PFSK-1 (cell line): Measurements from ENCODE around the gene EFCAB8.

Source experiments
- FOXP2 ChIP-seq: optimal IDR thresholded peaks from 2 replicates; pipeline ENCODE3; 2011; ENCODE audit warnings: borderline replicate concordance, control low read depth, inconsistent platforms; ENCODE audit not compliant: insufficient read depth; ENCODE audit errors: extremely low read length, extremely low read depth
- POLR2AphosphoS5 ChIP-seq: IDR thresholded peaks from 2 replicates; pipeline ENCODE4 v1.6.1; 2012; ENCODE audit warnings: low read depth, mild to moderate bottlenecking, control low read depth, low read length, moderate library complexity
- SIN3A ChIP-seq: IDR thresholded peaks from 2 replicates; pipeline ENCODE4 v1.6.1; 2012; ENCODE audit warnings: mild to moderate bottlenecking, low read length, moderate library complexity, borderline replicate concordance; ENCODE audit not compliant: insufficient read depth
- TAF1 ChIP-seq: IDR thresholded peaks from 2 replicates; pipeline ENCODE4 v1.6.1; 2012; ENCODE audit warnings: low read length, control low read depth, borderline replicate concordance; ENCODE audit not compliant: insufficient read depth
- TF ChIP-seq, protein P1 (sequence below), 2 experiments: IDR thresholded peaks; 2 replicates each; pipeline versions ENCODE4 v1.6.1 to v1.8.0; 2011 to 2012; ENCODE audit warnings: low read depth in 2 of 2, low read length in 2 of 2, control low read depth in 1 of 2, inconsistent platforms in 1 of 2, mild to moderate bottlenecking in 1 of 2, moderate library complexity in 1 of 2; ENCODE audit not compliant: insufficient read depth in 1 of 2

DNA sequence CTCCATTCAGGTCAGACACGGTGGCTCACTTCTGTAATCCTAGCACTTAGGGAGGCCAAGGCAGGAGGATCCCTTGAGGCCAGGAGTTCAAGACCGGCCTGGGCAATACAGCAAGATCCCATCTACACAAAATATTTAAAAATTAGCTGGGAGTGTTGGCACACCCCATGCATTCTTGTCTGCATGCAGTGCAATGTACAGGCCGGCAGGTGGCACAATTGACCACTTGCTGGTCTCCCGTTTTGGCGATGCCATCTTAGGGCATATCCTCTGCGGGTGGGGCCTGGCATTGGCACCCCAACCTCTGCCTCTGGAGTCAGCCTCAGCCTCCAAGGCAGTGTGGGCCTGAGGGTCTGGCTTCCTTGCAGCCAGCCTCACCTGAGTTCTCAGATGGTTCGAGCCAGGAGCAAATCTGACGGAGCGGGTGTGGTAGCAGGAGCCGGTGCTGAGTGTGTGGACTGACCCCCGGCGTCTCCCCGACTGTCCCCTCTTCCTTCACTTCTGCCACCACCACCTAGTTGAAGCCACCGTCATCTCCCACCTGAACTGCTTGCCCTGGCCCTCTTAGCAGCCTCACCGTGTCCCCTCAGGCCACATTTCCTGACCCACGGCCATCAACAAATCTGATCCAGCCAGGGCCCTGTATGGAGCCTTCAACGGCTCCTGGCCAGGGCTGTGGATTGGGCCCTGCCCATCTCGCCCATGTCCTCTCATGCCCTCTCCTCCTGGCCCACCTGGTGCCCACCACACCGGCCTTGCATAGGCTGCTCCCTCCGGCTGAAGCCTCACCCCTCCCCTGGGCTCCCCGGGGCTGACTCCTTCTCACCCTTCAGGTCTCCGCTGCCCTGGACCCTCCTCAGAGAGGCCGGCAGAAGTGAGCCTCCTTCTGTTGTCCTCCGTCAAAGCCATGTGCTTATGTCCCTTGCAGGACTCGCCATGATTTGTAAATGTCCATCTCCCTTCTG lies 44.0 kb downstream of the EFCAB8 start:
- TF ChIP-seq POLR2AphosphoS5 (no peak), TAF1 (no peak), SIN3A (no peak), FOXP2 (no peak)
- TF ChIP-seq, protein P1, sequence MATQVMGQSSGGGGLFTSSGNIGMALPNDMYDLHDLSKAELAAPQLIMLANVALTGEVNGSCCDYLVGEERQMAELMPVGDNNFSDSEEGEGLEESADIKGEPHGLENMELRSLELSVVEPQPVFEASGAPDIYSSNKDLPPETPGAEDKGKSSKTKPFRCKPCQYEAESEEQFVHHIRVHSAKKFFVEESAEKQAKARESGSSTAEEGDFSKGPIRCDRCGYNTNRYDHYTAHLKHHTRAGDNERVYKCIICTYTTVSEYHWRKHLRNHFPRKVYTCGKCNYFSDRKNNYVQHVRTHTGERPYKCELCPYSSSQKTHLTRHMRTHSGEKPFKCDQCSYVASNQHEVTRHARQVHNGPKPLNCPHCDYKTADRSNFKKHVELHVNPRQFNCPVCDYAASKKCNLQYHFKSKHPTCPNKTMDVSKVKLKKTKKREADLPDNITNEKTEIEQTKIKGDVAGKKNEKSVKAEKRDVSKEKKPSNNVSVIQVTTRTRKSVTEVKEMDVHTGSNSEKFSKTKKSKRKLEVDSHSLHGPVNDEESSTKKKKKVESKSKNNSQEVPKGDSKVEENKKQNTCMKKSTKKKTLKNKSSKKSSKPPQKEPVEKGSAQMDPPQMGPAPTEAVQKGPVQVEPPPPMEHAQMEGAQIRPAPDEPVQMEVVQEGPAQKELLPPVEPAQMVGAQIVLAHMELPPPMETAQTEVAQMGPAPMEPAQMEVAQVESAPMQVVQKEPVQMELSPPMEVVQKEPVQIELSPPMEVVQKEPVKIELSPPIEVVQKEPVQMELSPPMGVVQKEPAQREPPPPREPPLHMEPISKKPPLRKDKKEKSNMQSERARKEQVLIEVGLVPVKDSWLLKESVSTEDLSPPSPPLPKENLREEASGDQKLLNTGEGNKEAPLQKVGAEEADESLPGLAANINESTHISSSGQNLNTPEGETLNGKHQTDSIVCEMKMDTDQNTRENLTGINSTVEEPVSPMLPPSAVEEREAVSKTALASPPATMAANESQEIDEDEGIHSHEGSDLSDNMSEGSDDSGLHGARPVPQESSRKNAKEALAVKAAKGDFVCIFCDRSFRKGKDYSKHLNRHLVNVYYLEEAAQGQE (IDR thresholded peaks at IDR 0.05; ENCODE audit: insufficient read depth in 1 of 2, low read depth in 2 of 2, low read length in 2 of 2): no peak
